ENCODE results near the gene COL18A1.
"Not testable (repeated sequence)": the region's sequence is repeated elsewhere in the genome, so short reads cannot be mapped to it uniquely, and the experiment has no call there.

Gene COL18A1

DNA sequence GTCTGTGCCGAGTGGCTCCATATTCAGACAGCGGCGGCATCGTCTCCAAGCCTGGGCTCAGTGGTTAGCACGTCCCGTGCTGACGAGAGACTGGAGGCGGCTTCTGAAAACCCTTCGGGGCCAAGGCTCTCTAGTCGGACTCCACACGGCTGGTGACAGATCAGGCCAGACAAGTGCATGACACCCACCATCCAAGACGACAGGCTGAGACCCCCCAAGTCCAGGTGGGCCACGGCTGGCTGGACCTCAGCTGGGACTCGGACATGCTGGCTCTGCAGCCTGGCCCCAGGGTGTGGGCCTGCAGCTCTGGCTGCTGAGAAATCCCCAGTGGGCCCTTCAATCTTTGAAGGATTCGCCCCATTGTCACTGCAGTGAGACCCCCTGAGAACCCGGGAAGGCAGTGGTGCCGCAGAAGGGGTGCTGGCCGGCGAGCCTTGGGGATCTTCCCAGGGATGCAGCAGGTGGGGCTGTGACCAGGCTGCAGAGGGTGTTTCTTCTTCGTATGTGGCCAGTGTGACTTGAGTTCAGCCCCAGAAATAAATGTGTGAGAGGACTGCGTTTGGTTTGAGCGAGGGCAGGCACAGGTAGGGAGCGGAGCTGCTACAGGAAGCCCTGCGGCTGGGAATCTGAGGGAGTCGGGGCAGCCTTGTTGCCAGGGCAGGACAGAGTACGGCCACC lies 153.2 kb downstream of the COL18A1 start:
- TF ChIP-seq, protein P1, sequence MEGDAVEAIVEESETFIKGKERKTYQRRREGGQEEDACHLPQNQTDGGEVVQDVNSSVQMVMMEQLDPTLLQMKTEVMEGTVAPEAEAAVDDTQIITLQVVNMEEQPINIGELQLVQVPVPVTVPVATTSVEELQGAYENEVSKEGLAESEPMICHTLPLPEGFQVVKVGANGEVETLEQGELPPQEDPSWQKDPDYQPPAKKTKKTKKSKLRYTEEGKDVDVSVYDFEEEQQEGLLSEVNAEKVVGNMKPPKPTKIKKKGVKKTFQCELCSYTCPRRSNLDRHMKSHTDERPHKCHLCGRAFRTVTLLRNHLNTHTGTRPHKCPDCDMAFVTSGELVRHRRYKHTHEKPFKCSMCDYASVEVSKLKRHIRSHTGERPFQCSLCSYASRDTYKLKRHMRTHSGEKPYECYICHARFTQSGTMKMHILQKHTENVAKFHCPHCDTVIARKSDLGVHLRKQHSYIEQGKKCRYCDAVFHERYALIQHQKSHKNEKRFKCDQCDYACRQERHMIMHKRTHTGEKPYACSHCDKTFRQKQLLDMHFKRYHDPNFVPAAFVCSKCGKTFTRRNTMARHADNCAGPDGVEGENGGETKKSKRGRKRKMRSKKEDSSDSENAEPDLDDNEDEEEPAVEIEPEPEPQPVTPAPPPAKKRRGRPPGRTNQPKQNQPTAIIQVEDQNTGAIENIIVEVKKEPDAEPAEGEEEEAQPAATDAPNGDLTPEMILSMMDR (IDR thresholded peaks at IDR 0.05; ENCODE audit: poor library complexity, severe bottlenecking), result no peak
- no peak for DNase-seq (ENCODE audit: low spot score)
- no peaks in the 10 kb centered on the region for H3K36me3 ChIP-seq (ENCODE audit: low read depth)
- no peak overlapping the region for H3K27ac ChIP-seq (ENCODE audit: poor library complexity, severe bottlenecking)
- no peaks in the 10 kb centered on the region for H3K9me3 ChIP-seq (ENCODE audit: severe bottlenecking)
- no peaks in the 10 kb centered on the region for H3K4me1 ChIP-seq (ENCODE audit: insufficient read depth, poor library complexity, severe bottlenecking)
- no peak for ATAC-seq (ENCODE audit: low read depth)
- H3K27me3 ChIP-seq (ENCODE audit: insufficient read depth, poor library complexity, severe bottlenecking), result peaks cover 2% of the 10 kb centered on the region
- no peak overlapping the region for H3K4me3 ChIP-seq (ENCODE audit: severe bottlenecking)

DNA sequence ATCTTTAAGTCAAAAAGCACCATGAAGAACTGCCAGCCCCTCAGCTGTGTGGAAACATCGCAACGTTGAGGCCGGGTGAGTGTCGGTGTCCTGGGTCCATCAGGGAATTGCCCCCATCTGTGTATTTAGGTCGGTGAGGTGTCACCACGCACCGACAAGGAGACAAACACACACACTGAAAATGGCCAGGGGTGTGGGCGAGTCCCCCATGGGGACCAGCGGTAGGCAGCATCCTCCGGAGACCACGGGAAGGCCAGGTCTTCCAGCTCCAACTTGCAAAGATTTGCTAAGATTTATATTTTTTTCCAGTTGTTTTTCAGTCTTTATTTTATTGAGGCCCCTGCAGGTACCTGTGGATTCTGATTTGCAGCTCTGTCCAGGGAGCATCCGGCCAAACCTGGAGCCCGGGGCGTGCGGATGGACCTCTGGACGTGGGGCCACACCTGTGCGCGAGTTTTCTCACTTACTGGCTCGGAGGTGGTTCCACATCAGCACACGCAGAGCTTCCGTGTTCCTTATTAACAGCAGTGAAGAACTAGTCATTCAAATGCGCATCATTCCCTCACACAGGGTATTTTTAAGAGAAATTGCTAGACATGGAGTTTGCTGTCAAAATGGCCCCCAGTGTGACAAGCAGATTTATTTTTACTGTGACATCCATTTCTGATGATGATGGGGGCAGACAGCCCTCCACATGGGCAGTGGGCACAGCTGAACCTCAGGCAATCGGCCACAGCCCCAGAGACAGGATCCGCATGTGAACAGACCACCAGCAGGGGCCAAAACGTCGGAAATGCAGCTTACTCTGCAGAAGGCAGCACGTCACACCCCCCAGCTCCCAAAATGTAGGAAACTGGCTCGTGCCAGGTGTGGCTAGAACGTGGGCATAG lies 154.5 kb downstream of the COL18A1 start:
- Histone ChIP-seq H3K27ac (ENCODE audit: poor library complexity, severe bottlenecking) (no peak overlapping the region), H3K27me3 (ENCODE audit: insufficient read depth, poor library complexity, severe bottlenecking) (peaks cover 11% of the 10 kb centered on the region), H3K9me3 (ENCODE audit: severe bottlenecking) (no peaks in the 10 kb centered on the region), H3K4me3 (ENCODE audit: severe bottlenecking) (no peak overlapping the region), H3K4me1 (ENCODE audit: insufficient read depth, poor library complexity, severe bottlenecking) (no peaks in the 10 kb centered on the region), H3K36me3 (ENCODE audit: low read depth) (no peaks in the 10 kb centered on the region)
- ATAC-seq (ENCODE audit: low read depth) (no peak), DNase-seq (ENCODE audit: low spot score) (no peak)
- TF ChIP-seq, protein P1 (IDR thresholded peaks at IDR 0.05; ENCODE audit: poor library complexity, severe bottlenecking), result no peak

DNA sequence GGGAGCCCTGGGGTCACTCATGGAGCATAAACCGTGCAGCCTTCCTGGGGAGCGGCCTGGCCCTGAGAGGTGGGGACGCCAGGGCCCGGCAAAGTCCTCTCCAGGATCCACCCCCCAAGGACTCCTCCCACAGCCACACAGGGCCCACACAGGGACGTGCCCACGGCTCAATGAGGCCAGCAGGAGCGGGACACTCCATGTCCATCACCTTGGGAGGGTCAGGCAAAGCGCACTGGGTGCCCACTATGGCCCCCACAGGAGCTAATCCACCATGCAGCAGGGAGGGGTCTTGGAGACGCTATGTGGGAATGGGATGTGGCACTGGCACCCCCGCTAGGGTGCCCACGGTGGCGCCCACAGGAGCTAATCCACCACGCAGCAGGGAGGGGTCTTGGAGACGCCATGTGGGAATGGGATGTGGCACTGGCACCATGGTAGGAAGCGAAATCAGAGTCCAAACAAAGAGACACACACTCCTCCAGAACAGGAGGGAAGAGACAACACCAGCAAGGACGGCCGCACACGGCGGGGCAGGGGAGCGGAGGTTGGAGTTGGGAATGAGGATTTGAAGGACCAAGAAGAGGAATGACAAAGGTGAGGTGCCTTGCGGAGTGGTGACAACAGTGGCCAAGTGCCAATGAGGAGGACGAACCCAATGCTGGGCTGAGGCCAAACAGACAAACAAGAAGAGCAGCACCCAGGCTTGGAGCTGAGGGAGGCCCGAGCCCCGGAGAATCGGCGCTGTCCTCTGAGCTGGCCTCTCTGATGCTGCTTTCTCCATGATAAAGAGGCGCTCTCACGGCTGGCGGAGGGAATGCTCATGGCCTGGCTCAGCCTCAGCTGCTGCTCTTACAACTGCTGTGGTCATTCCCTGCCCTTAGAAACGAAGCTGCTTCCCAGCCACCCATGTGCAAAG lies 155.4 kb downstream of the COL18A1 start:
- peaks cover 17% of the 10 kb centered on the region for H3K27me3 ChIP-seq (ENCODE audit: insufficient read depth, poor library complexity, severe bottlenecking)
- H3K27ac ChIP-seq (ENCODE audit: poor library complexity, severe bottlenecking), result no peak overlapping the region
- ATAC-seq (ENCODE audit: low read depth), result no peak
- H3K4me1 ChIP-seq (ENCODE audit: insufficient read depth, poor library complexity, severe bottlenecking), result no peaks in the 10 kb centered on the region
- TF ChIP-seq, protein P1 (IDR thresholded peaks at IDR 0.05; ENCODE audit: poor library complexity, severe bottlenecking), result no peak
- H3K4me3 ChIP-seq (ENCODE audit: severe bottlenecking), result no peak overlapping the region
- no peak for DNase-seq (ENCODE audit: low spot score)
- H3K36me3 ChIP-seq (ENCODE audit: low read depth), result no peaks in the 10 kb centered on the region
- no peaks in the 10 kb centered on the region for H3K9me3 ChIP-seq (ENCODE audit: severe bottlenecking)

DNA sequence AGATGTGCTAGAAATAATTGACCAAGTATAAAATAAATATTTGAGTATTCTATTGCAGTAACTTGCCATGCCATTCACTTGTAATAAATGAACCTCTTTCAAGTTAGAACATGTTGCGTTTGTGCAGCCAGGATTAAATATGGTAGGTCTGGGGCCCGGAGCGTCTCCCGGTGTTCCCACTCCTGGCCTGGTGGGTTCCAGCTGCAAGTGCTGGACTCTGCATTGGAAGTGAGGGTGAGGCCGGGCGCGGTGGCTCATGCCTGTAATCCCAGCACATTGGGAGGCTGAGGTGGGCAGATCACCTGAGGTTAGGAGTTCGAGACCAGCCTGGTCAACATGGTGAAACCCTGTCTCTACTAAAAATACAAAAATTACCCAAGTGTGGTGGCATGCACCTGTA lies 156.3 kb downstream of the COL18A1 start:
- H3K4me1 ChIP-seq (ENCODE audit: insufficient read depth, poor library complexity, severe bottlenecking); H3K4me3 ChIP-seq (ENCODE audit: severe bottlenecking); H3K27ac ChIP-seq (ENCODE audit: poor library complexity, severe bottlenecking); ATAC-seq (ENCODE audit: low read depth); H3K9me3 ChIP-seq (ENCODE audit: severe bottlenecking); H3K36me3 ChIP-seq (ENCODE audit: low read depth); DNase-seq (ENCODE audit: low spot score): not testable (repeated sequence)
- peaks cover 20% of the 10 kb centered on the region for H3K27me3 ChIP-seq (ENCODE audit: insufficient read depth, poor library complexity, severe bottlenecking)

DNA sequence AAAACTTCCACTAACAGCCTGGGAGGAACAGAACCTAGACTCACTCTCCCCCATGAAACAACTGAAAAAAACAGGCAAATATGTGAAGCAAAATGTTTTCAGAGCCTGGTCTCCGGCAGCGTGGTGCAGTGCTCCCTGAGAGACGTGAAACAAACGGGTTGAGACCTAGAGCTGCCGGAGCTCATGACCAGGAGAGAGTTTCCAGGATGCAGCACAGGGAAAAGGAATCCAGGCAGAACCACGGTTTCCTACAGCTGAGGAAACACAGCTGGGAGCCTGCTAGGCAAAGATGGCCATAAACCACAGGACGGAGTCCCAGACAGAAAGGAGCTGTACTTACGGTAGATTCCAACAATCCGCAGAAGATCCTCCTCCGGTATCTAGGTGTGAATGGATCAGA lies 157.4 kb downstream of the COL18A1 start:
- Histone ChIP-seq H3K36me3 (ENCODE audit: low read depth) (no peaks in the 10 kb centered on the region), H3K4me1 (ENCODE audit: insufficient read depth, poor library complexity, severe bottlenecking) (no peaks in the 10 kb centered on the region), H3K4me3 (ENCODE audit: severe bottlenecking) (no peak overlapping the region), H3K27ac (ENCODE audit: poor library complexity, severe bottlenecking) (no peak overlapping the region), H3K9me3 (ENCODE audit: severe bottlenecking) (no peaks in the 10 kb centered on the region), H3K27me3 (ENCODE audit: insufficient read depth, poor library complexity, severe bottlenecking) (peaks cover 28% of the 10 kb centered on the region)
- DNase-seq (ENCODE audit: low spot score) (no peak), ATAC-seq (ENCODE audit: low read depth) (no peak)
- TF ChIP-seq, protein P1 (IDR thresholded peaks at IDR 0.05; ENCODE audit: poor library complexity, severe bottlenecking), result no peak
